Activated T-helper 17 cell treated with anti-CD3 and anti-CD28 coated beads, Interleukin-2, amount 50 U/mL, for 72 hours (primary cell): ENCODE measurements around the gene ADARB2. TPM values are rescaled to one million over a fixed set of nuclear protein-coding genes. Genes with fewer than 3 reads are reported as not detected.

ENCODE experiments used
- ATAC-seq: fragments of 150-1000 bp; cut with Tn5 transposase; replicated peaks from 2 replicates; pipeline ENCODE4 v1.10.0; 2021; ENCODE audit warnings: mild to moderate bottlenecking, moderate library complexity
- H3K27ac Mint-ChIP-seq: one replicate; pipeline ENCODE4 v1.8.0; 2022; ENCODE audit warnings: mixed read lengths
- H3K27me3 Mint-ChIP-seq: one replicate; pipeline ENCODE4 v1.8.0; 2022; ENCODE audit warnings: mixed read lengths
- H3K36me3 Mint-ChIP-seq: one replicate; pipeline ENCODE4 v1.8.0; 2022; ENCODE audit warnings: low read depth, mild to moderate bottlenecking, mixed read lengths
- H3K4me1 Mint-ChIP-seq: one replicate; pipeline ENCODE4 v1.8.0; 2022; ENCODE audit warnings: mixed read lengths
- H3K4me3 Mint-ChIP-seq: one replicate; pipeline ENCODE4 v1.8.0; 2022; ENCODE audit warnings: mild to moderate bottlenecking, mixed read lengths
- H3K9me3 Mint-ChIP-seq: one replicate; pipeline ENCODE4 v1.8.0; 2022; ENCODE audit warnings: mixed read lengths
- total RNA-seq, 2 donors: library from RNA; stranded (reverse); gene quantifications; one replicate each; pipeline ENCODE4 v1.2.3, GENCODE V29; 2022

The ADARB2 gene
- total RNA-seq, 2 donors from 2014 or later = not detected

DNA sequence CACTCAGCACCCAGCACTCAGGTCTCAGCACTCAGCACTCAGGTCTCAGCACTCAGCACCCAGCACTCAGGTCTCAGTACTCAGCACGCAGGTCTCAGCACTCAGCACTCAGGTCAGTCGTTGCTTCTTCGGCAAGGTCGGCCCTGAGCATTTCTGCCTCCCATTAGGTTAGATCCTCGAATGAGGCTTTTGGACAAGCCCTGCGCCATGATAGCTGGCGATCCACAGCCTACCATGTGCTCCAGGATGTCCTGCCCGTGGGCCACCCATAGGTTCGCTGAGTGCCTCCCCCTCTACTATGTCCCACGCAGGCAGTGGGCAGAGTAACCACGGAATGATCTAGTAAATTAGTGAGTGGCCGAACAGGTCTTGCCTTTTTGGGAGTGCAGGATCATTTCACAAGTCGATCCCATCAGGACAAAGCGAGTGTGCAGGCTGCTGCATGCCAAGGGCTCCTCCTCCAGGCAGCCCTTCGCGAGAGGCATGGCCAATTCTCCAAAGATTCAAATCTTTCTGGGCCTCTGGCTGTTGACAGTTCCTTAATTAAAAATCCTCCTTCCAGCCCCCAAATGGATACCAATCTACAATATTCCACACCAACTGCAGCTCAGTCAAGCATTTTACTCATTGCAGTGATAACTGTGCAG lies 206.3 kb downstream of the ADARB2 start:
- Mint-ChIP-seq H3K27ac (no peak overlapping the region), H3K36me3 (no peaks in the 10 kb centered on the region), H3K27me3 (peaks cover 28% of the 10 kb centered on the region), H3K4me3 (no peak overlapping the region), H3K9me3 (no peaks in the 10 kb centered on the region), H3K4me1 (no peaks in the 10 kb centered on the region)
- ATAC-seq = no peak

- no peak overlapping the region for H3K4me3 Mint-ChIP-seq
- peaks cover 3% of the 10 kb centered on the region for H3K4me1 Mint-ChIP-seq
- H3K9me3 Mint-ChIP-seq = no peaks in the 10 kb centered on the region
- no peak overlapping the region for H3K27ac Mint-ChIP-seq
- H3K27me3 Mint-ChIP-seq = peaks cover 33% of the 10 kb centered on the region
- no peaks in the 10 kb centered on the region for H3K36me3 Mint-ChIP-seq
- ATAC-seq = no peak
These were observed 207.4 kb downstream of the ADARB2 start for GRCh38 chr10:1529806-1530413.

DNA sequence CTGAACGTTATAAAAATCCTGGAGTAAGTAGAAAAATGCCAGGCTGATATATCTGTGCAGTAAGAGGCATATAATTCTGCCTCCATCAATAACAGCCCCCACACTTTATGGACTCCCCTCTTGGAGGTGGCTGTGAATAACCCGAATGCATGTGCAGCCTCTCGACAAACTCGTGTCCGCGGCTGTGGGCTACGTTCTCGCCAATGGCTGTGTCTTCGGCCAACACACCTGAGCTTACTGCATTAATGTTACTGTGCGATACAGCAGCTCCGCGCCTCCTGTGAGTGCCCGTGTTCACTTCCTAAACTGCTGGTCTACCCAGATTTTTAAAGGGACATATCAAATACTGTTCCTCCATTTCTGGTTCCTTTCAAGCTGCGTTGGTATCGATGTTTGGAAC lies 209.4 kb downstream of the ADARB2 start:
- no peak overlapping the region for H3K4me3 Mint-ChIP-seq

DNA sequence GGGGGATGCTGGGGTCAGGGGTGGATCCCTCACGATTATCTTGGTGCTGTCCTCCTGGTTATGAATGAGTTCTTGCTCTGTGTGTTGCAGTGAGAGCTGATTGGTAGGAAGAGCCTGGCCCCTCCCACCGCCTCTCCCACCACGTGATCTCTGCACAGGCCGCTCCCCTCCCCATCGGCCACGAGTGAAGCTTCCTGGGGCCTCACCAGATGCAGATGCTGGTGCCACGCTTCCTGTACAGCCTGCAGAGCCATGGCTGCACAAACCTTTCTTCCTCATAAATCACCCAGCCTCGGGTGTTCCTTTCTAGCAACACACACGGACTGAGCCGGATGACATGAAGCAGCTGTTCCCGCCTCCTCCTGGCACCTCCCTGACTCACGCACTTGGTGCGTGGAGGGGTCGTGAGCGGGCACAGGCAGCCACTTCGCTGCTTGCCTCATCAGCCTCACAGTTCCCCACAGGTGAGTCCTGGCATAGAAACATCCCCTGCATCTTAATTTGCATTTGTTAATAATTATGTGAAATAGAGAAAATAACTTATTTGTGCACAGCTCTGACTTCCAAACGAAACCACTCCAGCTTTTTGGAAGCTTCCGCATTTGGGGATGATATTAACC lies 210.8 kb downstream of the ADARB2 start:
- Mint-ChIP-seq H3K4me1 (peaks cover 3% of the 10 kb centered on the region), H3K27ac (no peak overlapping the region), H3K27me3 (peaks cover 23% of the 10 kb centered on the region), H3K4me3 (no peak overlapping the region), H3K9me3 (no peaks in the 10 kb centered on the region), H3K36me3 (no peaks in the 10 kb centered on the region)
- no peak for ATAC-seq

More for the DNA sequence above, 209.4 kb downstream of the ADARB2 start:
- Mint-ChIP-seq H3K27me3 (peaks cover 29% of the 10 kb centered on the region), H3K36me3 (no peaks in the 10 kb centered on the region), H3K4me1 (peaks cover 3% of the 10 kb centered on the region), H3K9me3 (no peaks in the 10 kb centered on the region), H3K27ac (no peak overlapping the region)
- no peak for ATAC-seq

- Mint-ChIP-seq H3K4me3 (no peak overlapping the region), H3K27me3 (peaks cover 21% of the 10 kb centered on the region), H3K9me3 (no peaks in the 10 kb centered on the region), H3K27ac (no peak overlapping the region), H3K36me3 (no peaks in the 10 kb centered on the region), H3K4me1 (peaks cover 3% of the 10 kb centered on the region)
- ATAC-seq = no peak
These were observed 211.8 kb downstream of the ADARB2 start for GRCh38 chr10:1525354-1526162.

DNA sequence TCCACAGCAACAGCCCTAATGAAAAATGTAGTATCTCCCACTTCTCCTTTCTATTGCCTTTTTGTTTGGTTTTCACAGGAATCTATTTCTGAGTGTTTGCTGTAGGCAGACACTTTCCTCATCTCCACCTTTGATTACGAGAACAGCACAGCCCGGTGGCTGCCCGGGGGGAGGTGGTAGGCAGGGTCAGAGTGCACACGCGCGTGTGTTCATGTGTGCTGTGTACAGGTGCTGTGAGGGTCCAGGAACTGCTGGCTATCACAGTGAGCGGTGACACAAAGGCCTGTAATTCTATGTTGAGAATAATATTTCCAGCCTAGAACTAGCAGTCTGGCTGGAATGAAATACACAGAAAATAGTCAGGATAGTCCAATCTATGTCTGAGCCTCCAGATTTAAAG lies 212.8 kb downstream of the ADARB2 start:
- Mint-ChIP-seq H3K36me3 (no peaks in the 10 kb centered on the region), H3K4me1 (peaks cover 3% of the 10 kb centered on the region), H3K4me3 (no peak overlapping the region), H3K27ac (no peak overlapping the region), H3K9me3 (no peaks in the 10 kb centered on the region), H3K27me3 (peaks cover 15% of the 10 kb centered on the region)
- ATAC-seq = no peak

DNA sequence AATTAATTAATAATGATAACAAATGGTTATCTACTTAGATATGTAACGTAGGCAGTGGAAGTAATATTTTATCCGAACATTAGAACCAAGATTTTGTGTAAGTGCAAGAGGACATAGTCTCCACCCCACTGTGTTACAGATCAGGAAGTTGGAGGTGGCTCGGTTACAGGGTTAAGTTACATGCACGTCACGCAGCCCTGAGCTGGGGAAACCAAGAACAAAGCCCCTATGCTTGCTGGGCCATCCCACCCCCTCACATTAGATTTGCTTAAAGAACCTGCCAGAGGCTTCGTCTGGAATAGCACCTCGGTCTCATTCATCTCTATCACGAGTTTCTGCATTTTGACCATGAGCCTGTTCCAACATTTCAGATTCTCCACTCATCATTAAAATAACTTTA lies 214.1 kb downstream of the ADARB2 start:
- Mint-ChIP-seq H3K36me3 (no peaks in the 10 kb centered on the region), H3K4me1 (peaks cover 3% of the 10 kb centered on the region), H3K27ac (no peak overlapping the region), H3K9me3 (no peaks in the 10 kb centered on the region), H3K4me3 (no peak overlapping the region), H3K27me3 (peaks cover 10% of the 10 kb centered on the region)
- ATAC-seq = no peak

- no peaks in the 10 kb centered on the region for H3K36me3 Mint-ChIP-seq
- peaks cover 3% of the 10 kb centered on the region for H3K4me1 Mint-ChIP-seq
- H3K27ac Mint-ChIP-seq = no peak overlapping the region
- H3K9me3 Mint-ChIP-seq = no peaks in the 10 kb centered on the region
- H3K4me3 Mint-ChIP-seq = no peak overlapping the region
- ATAC-seq = no peak
- peaks cover 6% of the 10 kb centered on the region for H3K27me3 Mint-ChIP-seq
These were observed 215.1 kb downstream of the ADARB2 start for GRCh38 chr10:1522237-1522636.

DNA sequence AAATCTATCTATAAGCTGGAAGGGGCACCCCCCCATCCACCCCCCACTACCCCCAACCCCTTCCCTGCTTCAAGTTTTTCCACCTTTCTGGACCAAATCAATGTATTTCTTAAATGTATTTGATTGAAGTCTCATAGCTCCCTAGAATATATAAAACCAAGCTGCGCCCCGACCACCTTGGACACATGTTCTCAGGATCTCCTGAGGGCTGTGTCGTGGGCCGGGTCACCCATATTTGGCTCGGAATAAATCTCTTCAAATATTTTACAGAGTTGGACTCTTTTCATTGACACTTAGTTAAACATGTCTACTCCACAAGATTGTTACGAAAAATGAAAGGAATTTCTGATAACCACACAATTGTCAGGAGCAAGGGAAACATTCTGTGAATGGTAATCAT lies 215.6 kb downstream of the ADARB2 start:
- ATAC-seq = no peak
- H3K27me3 Mint-ChIP-seq = peaks cover 5% of the 10 kb centered on the region
- peaks cover 3% of the 10 kb centered on the region for H3K4me1 Mint-ChIP-seq
- no peaks in the 10 kb centered on the region for H3K9me3 Mint-ChIP-seq
- no peak overlapping the region for H3K27ac Mint-ChIP-seq
- no peaks in the 10 kb centered on the region for H3K36me3 Mint-ChIP-seq
- H3K4me3 Mint-ChIP-seq = no peak overlapping the region

GRCh38 chr10:1520909-1521565 lies 216.3 kb downstream of the ADARB2 start:
- ATAC-seq = no peak
- Mint-ChIP-seq H3K36me3 (no peaks in the 10 kb centered on the region), H3K4me1 (peaks cover 3% of the 10 kb centered on the region), H3K27me3 (peaks cover 5% of the 10 kb centered on the region), H3K4me3 (no peak overlapping the region), H3K9me3 (no peaks in the 10 kb centered on the region), H3K27ac (no peak overlapping the region)

- no peaks in the 10 kb centered on the region for H3K27me3 Mint-ChIP-seq
- no peak overlapping the region for H3K4me3 Mint-ChIP-seq
- H3K9me3 Mint-ChIP-seq = no peaks in the 10 kb centered on the region
- H3K27ac Mint-ChIP-seq = no peak overlapping the region
- H3K36me3 Mint-ChIP-seq = no peaks in the 10 kb centered on the region
- ATAC-seq = no peak
- H3K4me1 Mint-ChIP-seq = no peaks in the 10 kb centered on the region
These were observed 217.9 kb downstream of the ADARB2 start for GRCh38 chr10:1519391-1519790.

DNA sequence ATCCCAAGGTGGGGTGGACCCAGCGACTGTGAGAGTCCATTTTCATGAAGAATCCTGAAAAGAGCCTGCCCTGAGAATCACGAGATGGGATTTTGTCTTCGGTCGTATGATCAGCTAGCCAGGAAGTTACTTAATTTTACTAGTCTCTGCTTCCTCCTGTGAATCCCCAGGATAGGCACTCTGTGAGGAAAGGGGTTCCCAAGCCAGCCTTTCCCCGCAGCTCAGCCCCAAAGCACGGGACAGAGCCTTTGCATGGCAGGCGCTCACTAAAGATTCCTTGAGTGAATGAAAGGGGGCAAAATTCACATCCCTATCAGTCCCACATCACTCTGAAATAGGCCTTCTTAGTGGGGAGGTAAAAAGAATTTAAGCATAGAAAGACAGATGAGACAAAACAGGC lies 219.6 kb downstream of the ADARB2 start:
- no peaks in the 10 kb centered on the region for H3K4me1 Mint-ChIP-seq
- no peak overlapping the region for H3K4me3 Mint-ChIP-seq
- ATAC-seq = no peak
- no peaks in the 10 kb centered on the region for H3K9me3 Mint-ChIP-seq
- no peaks in the 10 kb centered on the region for H3K27me3 Mint-ChIP-seq
- no peaks in the 10 kb centered on the region for H3K36me3 Mint-ChIP-seq
- H3K27ac Mint-ChIP-seq = no peak overlapping the region

DNA sequence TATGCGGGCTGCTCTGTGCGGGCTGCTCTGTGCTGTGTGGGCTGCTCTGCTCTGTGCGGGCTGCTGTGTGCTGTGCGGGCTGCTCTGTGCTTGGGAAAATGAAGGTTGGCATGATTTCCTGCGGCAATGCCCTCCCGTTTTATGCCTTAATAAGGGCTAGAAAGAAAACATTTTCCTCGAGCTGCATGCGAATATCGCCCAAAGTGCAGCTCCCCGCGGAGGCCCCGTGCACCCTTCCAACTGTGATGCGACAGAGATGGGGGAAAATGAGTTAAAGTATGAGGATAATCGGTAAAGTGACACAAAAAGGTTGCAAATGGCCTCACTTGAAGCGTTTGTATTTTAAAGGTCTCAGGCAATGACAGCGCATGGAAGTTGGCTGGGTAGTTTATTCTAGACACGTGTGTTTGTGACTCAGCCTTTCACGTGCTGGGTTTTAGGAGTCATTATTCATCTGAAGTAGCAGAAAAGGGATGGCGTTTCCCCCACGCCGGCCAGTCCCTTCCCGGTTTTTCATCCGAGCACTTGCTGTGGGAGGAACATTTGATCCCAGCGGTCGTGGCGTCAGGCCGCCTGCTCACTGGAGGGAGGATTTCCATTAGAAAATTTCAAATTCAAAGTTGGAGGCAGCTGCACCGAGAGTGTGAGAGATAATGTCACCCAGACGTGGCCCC lies 220.7 kb downstream of the ADARB2 start:
- Mint-ChIP-seq H3K4me3 (no peak overlapping the region), H3K9me3 (no peaks in the 10 kb centered on the region), H3K4me1 (no peaks in the 10 kb centered on the region), H3K27ac (no peak overlapping the region), H3K27me3 (no peaks in the 10 kb centered on the region), H3K36me3 (no peaks in the 10 kb centered on the region)
- no peak for ATAC-seq
